GM12892 (cell line): ENCODE results near the gene NACC1.

Experiments used
- DNase-seq: peaks from one replicate; pipeline ENCODE4 v3.0.0; 2011; ENCODE audit not compliant: insufficient read length
- FAIRE-seq: peaks from 2 replicates; lab custom pipeline; 2011; peaks lifted over from hg19 to GRCh38; lab: Jason Lieb, UNC
- POLR2A ChIP-seq: IDR thresholded peaks from 2 replicates; pipeline ENCODE4 v1.6.1; 2011; ENCODE audit warnings: low read depth, low read length, control low read depth
- POLR2AphosphoS5 ChIP-seq: IDR thresholded peaks from 2 replicates; pipeline ENCODE4 v1.6.1; 2011; ENCODE audit warnings: low read depth, low read length, control low read depth
- TAF1 ChIP-seq: IDR thresholded peaks from 2 replicates; pipeline ENCODE4 v1.6.1; 2011; ENCODE audit warnings: low read depth, mild to moderate bottlenecking, control low read depth, low read length, borderline replicate concordance

Gene NACC1

GRCh38 chr19:13149628-13150186 lies 31.6 kb downstream of the NACC1 start:
- FAIRE-seq (no peak), DNase-seq (no peak)
- TF ChIP-seq POLR2A (no peak), TAF1 (no peak), POLR2AphosphoS5 (no peak)

GRCh38 chr19:13150187-13150930 lies 32.3 kb downstream of the NACC1 start, which contains the start of the genes IER2 and STX10:
Gene IER2, plus strand, starts transcription at chr19:13150411. Its CDS starts 2,776 bp downstream, at chr19:13153187.
Gene STX10, minus strand, starts transcription at chr19:13150375. Its CDS starts 202 bp downstream, at chr19:13150173.
- FAIRE-seq, result peak; percentile 94
- DNase-seq, result peak; percentile 91
- TF ChIP-seq POLR2AphosphoS5 (no peak; the same call in 1 of the 2 replicates), POLR2A (no peak; the same call in 1 of the 2 replicates), TAF1 (0 out of 2 replicates have a peak, but pooled peaks have one; percentile 26)

- TF ChIP-seq POLR2A (peak; percentile 40; the same call in 1 of the 2 replicates), TAF1 (no peak), POLR2AphosphoS5 (no peak; the same call in 1 of the 2 replicates)
- FAIRE-seq (peak; percentile 76), DNase-seq (no peak)
Measured at GRCh38 chr19:13150931-13151604, 33.0 kb downstream of the NACC1 start.

GRCh38 chr19:13151605-13152355 lies 33.7 kb downstream of the NACC1 start:
- DNase-seq (peak; percentile 83), FAIRE-seq (peak; percentile 79)
- TF ChIP-seq POLR2A (peak; percentile 54; the same call in 1 of the 2 replicates), TAF1 (no peak; the same call in 1 of the 2 replicates)

GRCh38 chr19:13152356-13152973 lies 34.4 kb downstream of the NACC1 start:
- peak; percentile 87 for FAIRE-seq
- DNase-seq, result no peak
- no peak for TF ChIP-seq POLR2A
- no peak for TF ChIP-seq POLR2AphosphoS5
- TF ChIP-seq TAF1, result no peak

- peak; percentile 76 for DNase-seq
- TF ChIP-seq POLR2A, result peak; percentile 100
- TF ChIP-seq TAF1, result peak; percentile 99
- TF ChIP-seq POLR2AphosphoS5, result peak; percentile 100
- FAIRE-seq, result no peak
Measured at GRCh38 chr19:13152974-13153568, 35.0 kb downstream of the NACC1 start.

GRCh38 chr19:13153569-13154240 lies 35.6 kb downstream of the NACC1 start:
- FAIRE-seq, result no peak
- no peak; the same call in 1 of the 2 replicates for TF ChIP-seq POLR2AphosphoS5
- no peak for TF ChIP-seq TAF1
- no peak for TF ChIP-seq POLR2A
- no peak for DNase-seq

- FAIRE-seq (peak; percentile 80), DNase-seq (no peak)
- TF ChIP-seq POLR2A (peak; percentile 18; the same call in 1 of the 2 replicates), POLR2AphosphoS5 (no peak; the same call in 1 of the 2 replicates), TAF1 (no peak; the same call in 1 of the 2 replicates)
Measured at GRCh38 chr19:13154241-13154778, 36.2 kb downstream of the NACC1 start.

GRCh38 chr19:13154911-13155471 lies 36.9 kb downstream of the NACC1 start:
- DNase-seq (peak; percentile 52), FAIRE-seq (peak; percentile 74)
- TF ChIP-seq TAF1 (no peak), POLR2A (peak; percentile 75), POLR2AphosphoS5 (peak; percentile 91)
